ENCODE results near the gene AKAP9.
A peak's percentile ranks its signal among the peaks of the same experiment; 100 is the strongest.
"Not testable (repeated sequence)": the region's sequence is repeated elsewhere in the genome, so short reads cannot be mapped to it uniquely, and the experiment has no call there.

Gene AKAP9

DNA sequence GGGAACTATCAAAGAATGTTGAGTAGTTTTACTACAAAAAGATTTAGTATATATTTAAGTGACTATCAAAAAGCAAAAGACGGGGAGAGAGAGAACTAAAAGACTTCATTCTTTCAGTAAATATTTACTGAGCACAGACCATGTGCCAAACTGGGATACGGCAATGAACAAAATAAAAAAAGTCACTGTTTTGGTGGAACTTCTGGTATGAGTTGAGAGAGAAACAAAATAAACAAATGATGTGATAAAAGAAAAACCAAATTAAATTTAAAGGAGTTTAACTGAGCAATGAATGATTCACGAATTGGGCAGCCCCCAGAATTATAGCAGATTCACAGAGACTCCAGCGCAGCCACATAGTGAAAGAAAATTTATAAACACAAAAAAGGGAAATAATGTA, 17.8 kb upstream of the AKAP9 start:
- Mint-ChIP-seq H3K4me1 (ENCODE audit: low read depth) (peaks cover 2% of the 10 kb centered on the region), H3K4me3 (no peak overlapping the region), H3K36me3 (ENCODE audit: low read depth) (no peaks in the 10 kb centered on the region), H3K27me3 (peaks cover 26% of the 10 kb centered on the region), H3K9me3 (no peaks in the 10 kb centered on the region), H3K27ac (no peak overlapping the region)
- DNase-seq: no peak

DNA sequence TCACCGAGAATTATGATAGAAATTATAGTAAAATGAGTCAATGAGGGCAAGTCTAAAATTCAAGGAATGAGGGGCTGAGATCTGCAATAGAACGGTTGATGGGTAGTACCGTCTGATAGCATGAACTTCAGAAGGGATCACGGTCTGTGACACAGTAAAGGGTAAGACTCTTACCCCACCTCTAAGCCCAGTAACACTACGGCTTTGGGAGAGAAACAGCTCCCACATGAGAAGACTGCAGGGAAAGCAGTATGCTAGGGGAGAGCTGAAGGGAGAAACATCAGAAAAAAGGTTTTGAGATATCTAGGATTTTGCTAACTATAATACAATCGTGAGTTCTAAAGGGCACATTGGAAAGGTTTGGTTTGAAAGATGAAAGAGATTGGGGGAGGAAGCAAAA, 12.8 kb upstream of the AKAP9 start:
- Mint-ChIP-seq H3K27ac (no peak overlapping the region), H3K4me1 (ENCODE audit: low read depth) (peaks cover 15% of the 10 kb centered on the region), H3K27me3 (peaks cover 21% of the 10 kb centered on the region), H3K4me3 (no peak overlapping the region), H3K36me3 (ENCODE audit: low read depth) (no peaks in the 10 kb centered on the region), H3K9me3 (peaks cover 3% of the 10 kb centered on the region)
- DNase-seq: no peak

- peaks cover 15% of the 10 kb centered on the region for H3K4me1 Mint-ChIP-seq (ENCODE audit: low read depth)
- no peak for DNase-seq
- H3K9me3 Mint-ChIP-seq: peaks cover 3% of the 10 kb centered on the region
- H3K27me3 Mint-ChIP-seq: peaks cover 18% of the 10 kb centered on the region
- no peaks in the 10 kb centered on the region for H3K36me3 Mint-ChIP-seq (ENCODE audit: low read depth)
- H3K27ac Mint-ChIP-seq: no peak overlapping the region
- no peak overlapping the region for H3K4me3 Mint-ChIP-seq
Measured at GRCh38 chr7:91929463-91929862, 11.2 kb upstream of the AKAP9 start.

GRCh38 chr7:91940171-91940570, 491 bp upstream of the AKAP9 start:
- no peaks in the 10 kb centered on the region for H3K9me3 Mint-ChIP-seq
- H3K36me3 Mint-ChIP-seq (ENCODE audit: low read depth): peaks cover 9% of the 10 kb centered on the region
- peak overlapping the region; percentile 99 for H3K4me3 Mint-ChIP-seq
- DNase-seq: no peak
- no peaks in the 10 kb centered on the region for H3K27me3 Mint-ChIP-seq
- peak overlapping the region; percentile 98 for H3K27ac Mint-ChIP-seq
- peaks cover 37% of the 10 kb centered on the region for H3K4me1 Mint-ChIP-seq (ENCODE audit: low read depth)

GRCh38 chr7:91941450-91941849, 788 bp downstream of the AKAP9 start:
- Mint-ChIP-seq H3K27me3 (no peaks in the 10 kb centered on the region), H3K4me1 (ENCODE audit: low read depth) (peaks cover 47% of the 10 kb centered on the region), H3K9me3 (no peaks in the 10 kb centered on the region), H3K27ac (peak overlapping the region; percentile 98), H3K4me3 (peak overlapping the region; percentile 99), H3K36me3 (ENCODE audit: low read depth) (peaks cover 11% of the 10 kb centered on the region)
- DNase-seq: peak; percentile 42

- Mint-ChIP-seq H3K27me3 (no peaks in the 10 kb centered on the region), H3K36me3 (ENCODE audit: low read depth) (peaks cover 16% of the 10 kb centered on the region), H3K4me1 (ENCODE audit: low read depth) (peaks cover 51% of the 10 kb centered on the region), H3K9me3 (no peaks in the 10 kb centered on the region), H3K27ac (no peak overlapping the region), H3K4me3 (peak overlapping the region; percentile 99)
- DNase-seq: no peak
Measured at GRCh38 chr7:91942312-91942711, 1.6 kb downstream of the AKAP9 start.

DNA sequence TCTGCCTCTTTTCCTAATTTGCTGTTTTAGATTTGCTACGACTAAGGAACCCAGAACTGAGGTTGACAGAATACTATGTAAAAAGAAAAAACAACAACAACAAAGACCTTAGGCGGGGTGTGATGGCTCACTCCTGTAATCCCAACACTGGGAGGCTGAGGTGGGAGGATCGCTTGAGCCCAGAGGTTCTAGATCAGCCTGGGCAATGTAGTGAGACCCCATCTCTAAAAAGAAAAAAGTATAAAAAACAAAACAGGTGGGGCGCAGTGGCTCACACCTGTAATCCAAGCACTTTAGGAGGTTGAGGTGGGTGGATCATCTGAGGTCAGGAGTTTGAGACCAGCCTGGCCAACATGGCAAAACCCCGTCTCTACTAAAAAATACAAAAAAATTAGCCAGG, 4.3 kb downstream of the AKAP9 start:
- not testable (repeated sequence) for DNase-seq, H3K9me3 Mint-ChIP-seq, H3K27me3 Mint-ChIP-seq, H3K4me3 Mint-ChIP-seq
- H3K27ac Mint-ChIP-seq: peak overlapping the region; percentile 3
- H3K36me3 Mint-ChIP-seq (ENCODE audit: low read depth): peaks cover 24% of the 10 kb centered on the region
- H3K4me1 Mint-ChIP-seq (ENCODE audit: low read depth): peaks cover 53% of the 10 kb centered on the region

- peaks cover 22% of the 10 kb centered on the region for H3K36me3 Mint-ChIP-seq (ENCODE audit: low read depth)
- no peak overlapping the region for H3K4me3 Mint-ChIP-seq
- peak overlapping the region; percentile 3 for H3K27ac Mint-ChIP-seq
- no peaks in the 10 kb centered on the region for H3K9me3 Mint-ChIP-seq
- no peak for DNase-seq
- H3K27me3 Mint-ChIP-seq: no peaks in the 10 kb centered on the region
- peaks cover 54% of the 10 kb centered on the region for H3K4me1 Mint-ChIP-seq (ENCODE audit: low read depth)
Measured at GRCh38 chr7:91945476-91945875, 4.8 kb downstream of the AKAP9 start.

GRCh38 chr7:91946549-91946948, 5.9 kb downstream of the AKAP9 start:
- Mint-ChIP-seq H3K4me3 (no peak overlapping the region), H3K36me3 (ENCODE audit: low read depth) (peaks cover 15% of the 10 kb centered on the region), H3K27me3 (no peaks in the 10 kb centered on the region), H3K9me3 (no peaks in the 10 kb centered on the region), H3K4me1 (ENCODE audit: low read depth) (peaks cover 57% of the 10 kb centered on the region), H3K27ac (no peak overlapping the region)
- no peak for DNase-seq

GRCh38 chr7:91947948-91948347, 7.3 kb downstream of the AKAP9 start:
- H3K4me1 Mint-ChIP-seq (ENCODE audit: low read depth): peaks cover 56% of the 10 kb centered on the region
- H3K27ac Mint-ChIP-seq: no peak overlapping the region
- DNase-seq: no peak
- H3K9me3 Mint-ChIP-seq: no peaks in the 10 kb centered on the region
- peaks cover 18% of the 10 kb centered on the region for H3K36me3 Mint-ChIP-seq (ENCODE audit: low read depth)
- H3K27me3 Mint-ChIP-seq: no peaks in the 10 kb centered on the region
- H3K4me3 Mint-ChIP-seq: no peak overlapping the region

DNA sequence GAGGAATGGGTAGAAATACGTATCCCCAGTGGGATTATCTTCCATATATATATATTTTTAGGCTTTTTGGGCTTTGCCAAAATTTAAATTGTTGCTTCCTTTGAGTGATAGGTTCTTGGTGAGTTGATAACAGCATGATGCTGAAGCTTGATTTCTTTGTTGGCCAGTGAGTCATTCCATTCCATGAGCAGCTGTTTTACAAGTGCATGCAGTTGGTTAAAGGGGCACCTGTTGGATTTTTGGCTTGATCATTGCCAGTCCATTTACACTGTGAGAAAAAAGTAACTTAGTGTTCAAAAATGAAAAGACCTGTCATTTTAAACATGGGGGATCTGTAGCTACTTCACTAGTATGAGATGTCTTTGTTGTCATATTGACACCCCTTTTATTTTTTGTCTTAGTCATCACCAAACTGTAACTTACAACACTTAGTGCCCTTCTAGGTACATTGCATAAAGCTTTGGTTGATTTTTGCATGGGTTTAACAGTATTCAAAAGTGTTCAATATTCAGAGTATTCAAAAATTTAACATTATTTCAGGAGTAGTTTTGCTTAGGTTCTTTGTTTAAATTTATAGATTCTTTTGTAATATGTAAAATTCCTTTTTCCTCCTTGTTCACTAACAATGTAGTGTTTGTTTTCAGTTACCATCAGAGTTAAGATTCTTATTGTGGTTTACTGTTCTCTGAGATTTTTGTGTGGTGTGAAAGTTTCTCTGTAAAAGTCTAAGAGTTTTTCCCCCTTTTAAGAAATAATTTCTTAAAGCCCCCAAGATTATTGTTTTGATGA, 8.8 kb downstream of the AKAP9 start:
- peaks cover 18% of the 10 kb centered on the region for H3K36me3 Mint-ChIP-seq (ENCODE audit: low read depth)
- peaks cover 54% of the 10 kb centered on the region for H3K4me1 Mint-ChIP-seq (ENCODE audit: low read depth)
- no peaks in the 10 kb centered on the region for H3K9me3 Mint-ChIP-seq
- no peak for DNase-seq
- no peaks in the 10 kb centered on the region for H3K27me3 Mint-ChIP-seq
- H3K4me3 Mint-ChIP-seq: no peak overlapping the region
- no peak overlapping the region for H3K27ac Mint-ChIP-seq

- Mint-ChIP-seq H3K27me3 (no peaks in the 10 kb centered on the region), H3K9me3 (no peaks in the 10 kb centered on the region), H3K36me3 (ENCODE audit: low read depth) (peaks cover 8% of the 10 kb centered on the region), H3K4me3 (no peak overlapping the region), H3K27ac (no peak overlapping the region), H3K4me1 (ENCODE audit: low read depth) (peaks cover 39% of the 10 kb centered on the region)
- no peak for DNase-seq
Measured at GRCh38 chr7:91953618-91954017, 13.0 kb downstream of the AKAP9 start.

GRCh38 chr7:91956464-91956863, 15.8 kb downstream of the AKAP9 start:
- H3K9me3 Mint-ChIP-seq, DNase-seq, H3K27ac Mint-ChIP-seq, H3K27me3 Mint-ChIP-seq, H3K4me3 Mint-ChIP-seq: not testable (repeated sequence)
- H3K36me3 Mint-ChIP-seq (ENCODE audit: low read depth): peaks cover 14% of the 10 kb centered on the region
- H3K4me1 Mint-ChIP-seq (ENCODE audit: low read depth): peaks cover 33% of the 10 kb centered on the region

DNA sequence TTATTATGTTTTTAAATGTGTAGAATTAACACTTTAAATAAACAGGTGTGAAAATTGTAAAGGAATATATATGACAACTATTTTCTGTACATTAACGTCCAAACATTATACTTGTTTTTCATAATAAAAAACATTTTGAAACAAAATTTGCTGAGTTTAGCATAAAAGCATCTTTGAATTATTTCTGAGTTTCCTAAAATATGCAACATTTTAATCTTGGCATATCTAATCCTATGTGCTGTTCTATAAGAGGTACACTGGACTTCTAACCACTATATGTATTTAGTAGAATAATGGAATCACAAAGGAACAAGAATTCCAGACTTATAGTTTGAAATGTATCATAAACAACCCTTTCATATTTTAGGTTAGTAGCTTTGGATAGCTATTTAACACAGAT, 16.6 kb downstream of the AKAP9 start:
- H3K4me1 Mint-ChIP-seq (ENCODE audit: low read depth): peaks cover 27% of the 10 kb centered on the region
- H3K27me3 Mint-ChIP-seq: no peaks in the 10 kb centered on the region
- no peak overlapping the region for H3K4me3 Mint-ChIP-seq
- no peak for DNase-seq
- peaks cover 13% of the 10 kb centered on the region for H3K36me3 Mint-ChIP-seq (ENCODE audit: low read depth)
- no peaks in the 10 kb centered on the region for H3K9me3 Mint-ChIP-seq
- H3K27ac Mint-ChIP-seq: no peak overlapping the region

GRCh38 chr7:91957823-91958222, 17.2 kb downstream of the AKAP9 start:
- Mint-ChIP-seq H3K36me3 (ENCODE audit: low read depth) (peaks cover 11% of the 10 kb centered on the region), H3K4me3 (no peak overlapping the region), H3K27me3 (no peaks in the 10 kb centered on the region), H3K9me3 (no peaks in the 10 kb centered on the region), H3K27ac (no peak overlapping the region), H3K4me1 (ENCODE audit: low read depth) (peaks cover 22% of the 10 kb centered on the region)
- DNase-seq: no peak

GRCh38 chr7:91959023-91959422, 18.4 kb downstream of the AKAP9 start:
- H3K4me3 Mint-ChIP-seq: no peak overlapping the region
- no peaks in the 10 kb centered on the region for H3K9me3 Mint-ChIP-seq
- H3K4me1 Mint-ChIP-seq (ENCODE audit: low read depth): peaks cover 18% of the 10 kb centered on the region
- H3K27ac Mint-ChIP-seq: no peak overlapping the region
- H3K27me3 Mint-ChIP-seq: no peaks in the 10 kb centered on the region
- H3K36me3 Mint-ChIP-seq (ENCODE audit: low read depth): peaks cover 11% of the 10 kb centered on the region
- no peak for DNase-seq
